HEK293 (cell line): ENCODE results near the gene PDE6B.

Experiments used
- CTCF ChIA-PET: fragments of 350-600 bp; formaldehyde crosslinking; extraction: SDS; loops from one replicate; lab custom pipeline; 2021; ENCODE audit warnings: antibody characterized with exemption; lab: Yijun Ruan, JAX
- POLR2A ChIA-PET: fragments of 300-600 bp; formaldehyde crosslinking; extraction: SDS; loops from one replicate; lab custom pipeline; 2020; ENCODE audit warnings: antibody characterized with exemption, inconsistent platforms; lab: Yijun Ruan, JAX
- H3K27ac ChIP-seq: fragments of 200-500 bp; sonication (Bioruptor generic); 2 replicates; pipeline ENCODE4 v1.5.1; 2014; ENCODE audit warnings: low read depth, low read length, control low read depth, inconsistent platforms; ENCODE audit errors: extremely low read depth
- H3K36me3 ChIP-seq, 2 experiments: fragments of 200-500 bp in 1 of 2; sonication (Bioruptor generic) in 1 of 2; 1 replicate in 1 of 2; 2 replicates in 1 of 2; pipeline ENCODE4 v1.5.1; 2014 to 2017; ENCODE audit warnings: inconsistent platforms in 2 of 2, low read length in 2 of 2; ENCODE audit not compliant: control insufficient read depth in 2 of 2, insufficient read depth in 1 of 2
- H3K4me1 ChIP-seq: fragments of 200-500 bp; sonication (Bioruptor generic); 2 replicates; pipeline ENCODE4 v1.5.1; 2014; ENCODE audit warnings: mild to moderate bottlenecking, low read length, inconsistent platforms; ENCODE audit not compliant: control insufficient read depth, insufficient read depth
- H3K4me3 ChIP-seq: 2 replicates; pipeline ENCODE4 v1.5.1; 2011; ENCODE audit warnings: low read depth, mild to moderate bottlenecking, control low read depth, low read length, moderate library complexity
- H3K9me3 ChIP-seq: fragments of 200-500 bp; sonication (Bioruptor generic); 2 replicates; pipeline ENCODE4 v1.5.1; 2014; ENCODE audit warnings: low read depth, low read length, inconsistent platforms; ENCODE audit not compliant: control insufficient read depth, insufficient read depth
- HOXA7 ChIP-seq: sonication (generic); formaldehyde crosslinking; IDR thresholded peaks from 2 replicates; pipeline ENCODE4 v1.8.1; 2022; ENCODE audit warnings: missing genetic modification reagents, borderline replicate concordance
- MYNN ChIP-seq: fragments of 450-650 bp; formaldehyde crosslinking; IDR thresholded peaks from 2 replicates; pipeline ENCODE4 v1.5.1; 2016; ENCODE audit warnings: missing biosample characterization, missing genetic modification characterization, borderline replicate concordance
- ZFP37 ChIP-seq: fragments of 450-650 bp; formaldehyde crosslinking; IDR thresholded peaks from 2 replicates; pipeline ENCODE4 v1.5.1; 2016; ENCODE audit warnings: missing biosample characterization, missing genetic modification characterization
- ZNF114 ChIP-seq: fragments of 450-650 bp; formaldehyde crosslinking; IDR thresholded peaks from 2 replicates; pipeline ENCODE4 v1.5.0; 2017; ENCODE audit warnings: missing biosample characterization, missing genetic modification characterization
- ZNF19 ChIP-seq: fragments of 450-650 bp; formaldehyde crosslinking; IDR thresholded peaks from 2 replicates; pipeline ENCODE4; 2016; ENCODE audit warnings: missing biosample characterization, missing genetic modification characterization, low read depth
- ZNF214 ChIP-seq: fragments of 450-650 bp; formaldehyde crosslinking; IDR thresholded peaks from 2 replicates; pipeline ENCODE4 v1.5.1; 2017; ENCODE audit warnings: missing biosample characterization, mild to moderate bottlenecking, missing genetic modification characterization, borderline replicate concordance
- ZNF223 ChIP-seq: fragments of 450-650 bp; formaldehyde crosslinking; IDR thresholded peaks from 2 replicates; pipeline ENCODE4 v1.5.1; 2016; ENCODE audit warnings: missing biosample characterization, missing genetic modification characterization
- ZNF23 ChIP-seq: fragments of 450-650 bp; formaldehyde crosslinking; IDR thresholded peaks from 2 replicates; pipeline ENCODE4 v1.5.1; 2016; ENCODE audit warnings: missing biosample characterization, missing genetic modification characterization, borderline replicate concordance
- ZNF350 ChIP-seq: fragments of 450-650 bp; formaldehyde crosslinking; IDR thresholded peaks from 2 replicates; pipeline ENCODE4 v1.5.0; 2017; ENCODE audit warnings: missing biosample characterization, mild to moderate bottlenecking, missing genetic modification characterization
- ZNF391 ChIP-seq: fragments of 450-650 bp; formaldehyde crosslinking; IDR thresholded peaks from 2 replicates; pipeline ENCODE4 v1.5.1; 2016; ENCODE audit warnings: low read depth, missing biosample characterization, missing genetic modification characterization, borderline replicate concordance
- ZNF561 ChIP-seq: fragments of 450-650 bp; IDR thresholded peaks from 2 replicates; pipeline ENCODE4 v1.5.1; 2018; ENCODE audit warnings: missing biosample characterization, missing genetic modification characterization, borderline replicate concordance
- ZNF610 ChIP-seq: fragments of 450-650 bp; formaldehyde crosslinking; IDR thresholded peaks from 2 replicates; pipeline ENCODE4 v1.5.1; 2016; ENCODE audit warnings: missing biosample characterization, missing genetic modification characterization, borderline replicate concordance
- ZSCAN16 ChIP-seq: fragments of 450-650 bp; formaldehyde crosslinking; IDR thresholded peaks from 2 replicates; pipeline ENCODE4 v1.5.1; 2016; ENCODE audit warnings: missing biosample characterization, missing genetic modification characterization
- TF ChIP-seq, protein P1 (sequence below): fragments of 450-650 bp; formaldehyde crosslinking; IDR thresholded peaks from 2 replicates; pipeline ENCODE4 v1.5.1; 2016; ENCODE audit warnings: missing biosample characterization, missing genetic modification characterization
- TF ChIP-seq, protein P2 (sequence below): fragments of 450-650 bp; formaldehyde crosslinking; IDR thresholded peaks from 2 replicates; pipeline ENCODE4 v1.5.1; 2016; ENCODE audit warnings: missing biosample characterization, missing genetic modification characterization

Gene PDE6B

DNA sequence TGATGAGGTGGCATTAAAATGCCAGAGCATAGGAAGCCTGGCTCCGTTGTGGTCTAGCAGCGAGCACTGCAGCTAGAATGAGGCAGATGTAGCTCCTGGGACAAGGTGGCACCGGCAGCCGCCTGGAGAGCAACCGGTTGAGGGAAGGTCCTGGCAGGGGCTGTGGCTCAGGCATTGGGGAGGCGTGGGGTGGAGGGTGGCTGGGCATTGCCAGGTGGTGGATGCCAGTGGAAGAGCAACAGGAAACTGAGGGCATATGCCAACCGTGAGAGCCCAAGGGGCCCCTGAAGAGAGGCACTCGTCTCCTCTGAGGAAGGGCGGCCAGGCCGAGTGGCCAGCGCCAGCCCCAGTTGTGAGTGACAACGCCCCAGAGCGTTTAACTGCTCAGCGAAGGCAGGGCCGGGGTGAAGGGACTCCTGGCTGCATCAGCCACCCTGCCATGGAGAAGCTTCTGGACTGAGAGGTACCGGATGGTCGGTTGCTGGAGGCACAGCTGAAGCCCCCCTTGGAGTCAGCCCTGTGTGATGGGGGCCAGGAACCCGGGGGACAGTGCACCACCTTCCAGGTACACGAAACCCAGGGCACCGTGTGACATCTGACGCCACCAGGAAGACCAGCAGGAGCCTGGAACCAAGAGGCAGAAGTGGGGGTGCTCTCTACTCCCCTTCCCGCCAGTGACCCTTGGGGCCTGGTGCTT lies 13.2 kb upstream of the PDE6B start:
- Histone ChIP-seq H3K4me1 (no peaks in the 10 kb centered on the region), H3K27ac (no peak overlapping the region), H3K36me3 (no peaks in the 10 kb centered on the region), H3K4me3 (no peak overlapping the region), H3K9me3 (no peaks in the 10 kb centered on the region)
- no peak for TF ChIP-seq ZNF214 (tag by site-specific recombination)
- TF ChIP-seq ZFP37 (tag by site-specific recombination) = no peak
- ChIA-PET POLR2A (no interaction called here), CTCF (interaction anchor here (0.7 kb wide), 1 partner anchor 12 kb away, joined by 3 read pairs; no protein-coding TSS in a partner anchor)

DNA sequence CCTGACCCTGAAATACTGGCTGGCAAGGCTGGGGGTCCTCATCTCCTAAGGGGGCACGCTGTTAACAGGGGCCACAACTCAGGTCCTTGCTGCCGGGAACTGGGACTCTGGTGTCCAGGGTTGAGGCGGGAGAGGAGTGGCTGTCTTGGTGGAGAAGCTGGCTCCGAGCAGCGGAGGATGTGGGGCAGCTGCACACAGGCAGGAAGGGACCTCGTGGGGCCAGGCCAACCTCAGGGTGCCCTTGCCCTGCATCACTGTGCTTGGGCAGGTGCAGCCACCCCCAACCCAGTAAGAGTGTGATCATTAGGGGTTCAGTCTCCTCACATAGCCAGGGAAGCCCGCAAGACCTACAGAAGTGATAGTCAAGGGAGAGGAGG lies 12.6 kb upstream of the PDE6B start:
- POLR2A ChIA-PET = no interaction called here
- TF ChIP-seq ZNF223 (tag by site-specific recombination) (no peak), MYNN (tag by site-specific recombination) (no peak), ZNF350 (tag by site-specific recombination) (no peak), ZNF391 (tag by site-specific recombination) (no peak), ZNF610 (tag by site-specific recombination) (no peak), ZNF114 (tag by site-specific recombination) (no peak)
- TF ChIP-seq, protein P1, sequence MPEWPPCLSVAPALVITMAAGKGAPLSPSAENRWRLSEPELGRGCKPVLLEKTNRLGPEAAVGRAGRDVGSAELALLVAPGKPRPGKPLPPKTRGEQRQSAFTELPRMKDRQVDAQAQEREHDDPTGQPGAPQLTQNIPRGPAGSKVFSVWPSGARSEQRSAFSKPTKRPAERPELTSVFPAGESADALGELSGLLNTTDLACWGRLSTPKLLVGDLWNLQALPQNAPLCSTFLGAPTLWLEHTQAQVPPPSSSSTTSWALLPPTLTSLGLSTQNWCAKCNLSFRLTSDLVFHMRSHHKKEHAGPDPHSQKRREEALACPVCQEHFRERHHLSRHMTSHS (tag by site-specific recombination) = no peak
- CTCF ChIA-PET = no interaction called here
- no peaks in the 10 kb centered on the region for H3K4me1 ChIP-seq
- H3K27ac ChIP-seq = no peak overlapping the region
- no peaks in the 10 kb centered on the region for H3K36me3 ChIP-seq
- H3K9me3 ChIP-seq = no peaks in the 10 kb centered on the region
- no peak overlapping the region for H3K4me3 ChIP-seq

DNA sequence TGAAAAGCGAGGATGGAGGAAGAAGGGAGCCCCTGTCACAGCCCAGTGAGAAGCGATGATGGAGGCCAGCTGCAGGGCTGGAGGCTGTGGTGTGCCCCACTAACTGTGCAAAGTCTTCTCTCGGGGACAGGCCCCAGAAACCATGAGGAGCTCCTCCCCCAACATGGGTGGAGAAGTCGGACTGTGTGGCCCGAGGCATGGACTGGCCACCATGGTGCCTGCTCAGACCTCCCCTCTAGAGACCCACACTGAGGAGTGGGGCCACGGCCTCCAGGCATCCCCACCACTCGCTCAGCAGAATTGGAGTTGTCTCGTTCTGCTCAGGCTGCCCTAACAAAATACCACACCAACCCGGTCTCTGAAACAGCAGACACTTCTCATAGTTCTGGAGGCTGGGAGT lies 12.2 kb upstream of the PDE6B start:
- Histone ChIP-seq H3K4me1 (no peaks in the 10 kb centered on the region), H3K9me3 (no peaks in the 10 kb centered on the region), H3K27ac (no peak overlapping the region), H3K4me3 (no peak overlapping the region), H3K36me3 (no peaks in the 10 kb centered on the region)
- no peak for TF ChIP-seq ZSCAN16 (tag by site-specific recombination)
- no peak for TF ChIP-seq ZNF561 (tag by site-specific recombination)
- TF ChIP-seq ZNF23 (tag by site-specific recombination) = no peak
- TF ChIP-seq, protein P2, sequence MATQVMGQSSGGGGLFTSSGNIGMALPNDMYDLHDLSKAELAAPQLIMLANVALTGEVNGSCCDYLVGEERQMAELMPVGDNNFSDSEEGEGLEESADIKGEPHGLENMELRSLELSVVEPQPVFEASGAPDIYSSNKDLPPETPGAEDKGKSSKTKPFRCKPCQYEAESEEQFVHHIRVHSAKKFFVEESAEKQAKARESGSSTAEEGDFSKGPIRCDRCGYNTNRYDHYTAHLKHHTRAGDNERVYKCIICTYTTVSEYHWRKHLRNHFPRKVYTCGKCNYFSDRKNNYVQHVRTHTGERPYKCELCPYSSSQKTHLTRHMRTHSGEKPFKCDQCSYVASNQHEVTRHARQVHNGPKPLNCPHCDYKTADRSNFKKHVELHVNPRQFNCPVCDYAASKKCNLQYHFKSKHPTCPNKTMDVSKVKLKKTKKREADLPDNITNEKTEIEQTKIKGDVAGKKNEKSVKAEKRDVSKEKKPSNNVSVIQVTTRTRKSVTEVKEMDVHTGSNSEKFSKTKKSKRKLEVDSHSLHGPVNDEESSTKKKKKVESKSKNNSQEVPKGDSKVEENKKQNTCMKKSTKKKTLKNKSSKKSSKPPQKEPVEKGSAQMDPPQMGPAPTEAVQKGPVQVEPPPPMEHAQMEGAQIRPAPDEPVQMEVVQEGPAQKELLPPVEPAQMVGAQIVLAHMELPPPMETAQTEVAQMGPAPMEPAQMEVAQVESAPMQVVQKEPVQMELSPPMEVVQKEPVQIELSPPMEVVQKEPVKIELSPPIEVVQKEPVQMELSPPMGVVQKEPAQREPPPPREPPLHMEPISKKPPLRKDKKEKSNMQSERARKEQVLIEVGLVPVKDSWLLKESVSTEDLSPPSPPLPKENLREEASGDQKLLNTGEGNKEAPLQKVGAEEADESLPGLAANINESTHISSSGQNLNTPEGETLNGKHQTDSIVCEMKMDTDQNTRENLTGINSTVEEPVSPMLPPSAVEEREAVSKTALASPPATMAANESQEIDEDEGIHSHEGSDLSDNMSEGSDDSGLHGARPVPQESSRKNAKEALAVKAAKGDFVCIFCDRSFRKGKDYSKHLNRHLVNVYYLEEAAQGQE (tag by site-specific recombination) = no peak
- TF ChIP-seq ZNF19 (tag by site-specific recombination) = no peak
- TF ChIP-seq HOXA7 (CRISPR knock-in tag) = no peak
- CTCF ChIA-PET = interaction anchor here (1.3 kb wide), 1 partner anchor 10 kb away, joined by 4 read pairs; no protein-coding TSS in a partner anchor
- POLR2A ChIA-PET = no interaction called here
